Measurements from ENCODE around the gene TSHZ2. TPM values are rescaled to one million over a fixed set of nuclear protein-coding genes. Genes with fewer than 3 reads are reported as not detected.

The TSHZ2 gene
- total RNA-seq, 1 experiment from 2014 or later: 0.07 TPM

GRCh38 chr20:53529658-53530057 lies 557.5 kb downstream of the TSHZ2 start:
- DNase-seq (ENCODE audit: low read depth, low spot score): no peak
- no peak overlapping the region for H2AFZ ChIP-seq (ENCODE audit: low read depth, low read length, poor library complexity, severe bottlenecking)
- H3K4me3 ChIP-seq (replicated peaks in 1 of 2; ENCODE audit: low read depth in 1 of 2, low read length in 2 of 2): no peak overlapping the region
- intact Hi-C loops (cut with micrococcal nuclease): no loop called here
- no peak for ATAC-seq
- H3K4me2 ChIP-seq (ENCODE audit: low read length): no peak overlapping the region
- ChIA-PET RAD21 (ENCODE audit: low non-redundant PET in 1 of 2, low total read pairs in 2 of 2, uncharacterized antibody in 2 of 2, unreplicated experiment in 2 of 2) (no interaction called here), CTCF (no interaction called here), POLR2A (no interaction called here)
- no peak overlapping the region for H3K27ac ChIP-seq (ENCODE audit: low read depth, low read length)
- no peak overlapping the region for H3K9ac ChIP-seq (ENCODE audit: low read length)
- no peaks in the 10 kb centered on the region for H3K9me3 ChIP-seq (ENCODE audit: control insufficient read depth in 1 of 2, insufficient read depth in 1 of 2, low read depth in 1 of 2, low read length in 2 of 2)
- H3K27me3 ChIP-seq (ENCODE audit: insufficient read depth, low read length): no peaks in the 10 kb centered on the region
- no peaks in the 10 kb centered on the region for H4K20me1 ChIP-seq (ENCODE audit: insufficient read depth)
- H3K9me2 ChIP-seq (ENCODE audit: insufficient read depth): no peaks in the 10 kb centered on the region
- no peaks in the 10 kb centered on the region for H3K4me1 ChIP-seq (ENCODE audit: control insufficient read depth in 1 of 2, insufficient read depth in 2 of 2, low read length in 2 of 2)
- no peaks in the 10 kb centered on the region for H3K79me2 ChIP-seq (ENCODE audit: insufficient read depth, low read length)
- BruUV-seq (replicated peaks): no TSS peak
- no peak for TF ChIP-seq EZH2phosphoT487 (IDR thresholded peaks at IDR 0.05; ENCODE audit: borderline replicate concordance)
- no peak for TF ChIP-seq ZBTB33 (IDR thresholded peaks at IDR 0.05; ENCODE audit: extremely low read depth, insufficient replicate concordance, low read length)
- no peak for TF ChIP-seq YY1 (IDR thresholded peaks at IDR 0.05; ENCODE audit: extremely low read depth, insufficient replicate concordance, low read depth, low read length)
- TF ChIP-seq ZNF274 (IDR thresholded peaks at IDR 0.05; ENCODE audit: low read depth, low read length): no peak
- TF ChIP-seq SRF (IDR thresholded peaks at IDR 0.05; ENCODE audit: low read depth): no peak
- TF ChIP-seq SP1 (IDR thresholded peaks at IDR 0.05; ENCODE audit: low read depth): no peak
- TF ChIP-seq EGR1 (IDR thresholded peaks at IDR 0.05; ENCODE audit: low read depth): no peak
- no peak for TF ChIP-seq CEBPB (IDR thresholded peaks at IDR 0.05; ENCODE audit: low read depth)
- TF ChIP-seq TCF7L2 (IDR thresholded peaks at IDR 0.05; ENCODE audit: borderline replicate concordance, extremely low read depth, insufficient read depth, insufficient read length): no peak
- TF ChIP-seq ELF1 (IDR thresholded peaks at IDR 0.05; ENCODE audit: borderline replicate concordance, low read depth): no peak
- no peak for TF ChIP-seq REST (IDR thresholded peaks at IDR 0.05; ENCODE audit: low read depth)
- TF ChIP-seq CBX3 (IDR thresholded peaks at IDR 0.05; ENCODE audit: low read depth): no peak
- no peak for TF ChIP-seq ATF3 (IDR thresholded peaks at IDR 0.05)
- TF ChIP-seq POLR2AphosphoS5 (IDR thresholded peaks at IDR 0.05; ENCODE audit: low read depth, low read length): no peak
- no peak for TF ChIP-seq JUND (IDR thresholded peaks at IDR 0.05)
- no peak for TF ChIP-seq SIN3A (IDR thresholded peaks at IDR 0.05; ENCODE audit: low read depth)
- TF ChIP-seq ZFX (IDR thresholded peaks at IDR 0.05): no peak
- no peak for TF ChIP-seq RAD21 (IDR thresholded peaks at IDR 0.05; ENCODE audit: low read depth)
- H3K36me3 ChIP-seq (ENCODE audit: control insufficient read depth in 1 of 2, insufficient read depth in 2 of 2, low read length in 2 of 2): no peaks in the 10 kb centered on the region

All from HCT116 (cell line).